A549 (cell line): Measurements from ENCODE around the gene FLG.
"Not testable (repeated sequence)": the region's sequence is repeated elsewhere in the genome, so short reads cannot be mapped to it uniquely, and the experiment has no call there.

Experiments used
- CBX8 ChIP-seq: fragments of 200-600 bp; sonication (generic); IDR thresholded peaks from 2 replicates; pipeline ENCODE4 v1.6.1; 2016
- EP300 ChIP-seq, 2 experiments: fragments of >200 bp; sonication (Bioruptor Twin); formaldehyde crosslinking; IDR thresholded peaks; 2 replicates in 1 of 2; 3 replicates in 1 of 2; pipeline ENCODE4 v1.6.1; 2016 to 2017
- MAFK ChIP-seq: fragments of 450-650 bp; IDR thresholded peaks from 2 replicates; pipeline ENCODE4 v1.6.1; 2014; ENCODE audit not compliant: partially characterized antibody
- MAZ ChIP-seq: fragments of 150-350 bp; IDR thresholded peaks from 2 replicates; pipeline ENCODE4 v1.6.1; 2014; ENCODE audit warnings: antibody characterized with exemption, low read depth, low read length, borderline replicate concordance
- POLR2A ChIP-seq: IDR thresholded peaks from 2 replicates; pipeline ENCODE4 v1.6.1; 2012; ENCODE audit warnings: mild to moderate bottlenecking, low read length
- RAD21 ChIP-seq, 2 experiments: fragments of >200 bp in 1 of 2; sonication (Bioruptor Twin) in 1 of 2; formaldehyde crosslinking in 1 of 2; IDR thresholded peaks in 1 of 2; conservative IDR thresholded peaks in 1 of 2; 2 replicates in 1 of 2; 3 replicates in 1 of 2; pipeline ENCODE4 v1.6.1; 2012 to 2018; ENCODE audit warnings: inconsistent platforms in 1 of 2
- ZNF302 ChIP-seq: fragments of 250-450 bp; sonication (Bioruptor Pico); IDR thresholded peaks from 2 replicates; pipeline ENCODE4 v1.9.0; 2021; ENCODE audit warnings: inconsistent platforms, mild to moderate bottlenecking, moderate library complexity
- TF ChIP-seq, protein P1 (sequence below): fragments of >200 bp; sonication (Bioruptor Twin); formaldehyde crosslinking; IDR thresholded peaks from 3 replicates; pipeline ENCODE4 v1.5.1; 2016
- TF ChIP-seq, protein P2 (sequence below): fragments of 200-600 bp; sonication (generic); IDR thresholded peaks from 2 replicates; pipeline ENCODE4 v1.6.1; 2016; ENCODE audit warnings: antibody characterized with exemption, mild to moderate bottlenecking, moderate library complexity

DNA sequence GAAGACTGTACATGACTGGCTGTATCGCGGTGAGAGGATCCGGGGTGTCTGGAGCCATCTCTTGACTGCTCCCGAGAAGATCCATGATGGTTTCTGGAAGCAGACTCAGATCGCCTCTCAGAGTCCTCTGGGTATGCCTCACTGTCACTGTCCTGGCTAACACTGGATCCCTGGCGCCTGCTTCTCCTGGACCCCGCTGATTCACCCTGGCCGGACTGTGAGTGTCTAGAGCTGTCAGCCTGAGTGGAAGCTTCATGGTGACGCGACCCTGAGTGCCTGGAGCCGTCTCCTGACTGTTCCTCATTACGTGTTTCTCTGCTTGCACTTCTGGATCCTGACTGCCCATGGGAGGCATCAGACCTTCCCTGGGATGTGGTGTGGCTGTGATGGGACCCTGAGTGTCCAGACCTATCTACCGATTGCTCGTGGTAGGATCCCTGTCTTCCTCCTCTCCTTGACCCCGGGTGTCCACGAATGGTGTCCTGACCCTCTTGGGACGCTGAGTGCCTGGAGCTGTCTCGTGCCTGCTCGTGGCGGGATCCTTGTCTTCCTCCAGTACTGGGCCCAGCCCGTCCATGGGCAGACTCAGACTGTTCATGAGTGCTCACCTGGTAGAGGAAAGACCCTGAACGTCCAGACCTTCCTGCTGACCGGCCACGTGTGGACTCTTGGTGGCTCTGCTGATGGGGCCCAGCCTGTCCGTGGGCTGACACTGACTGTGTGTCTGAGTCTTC, 21.7 kb downstream of the FLG start:
- not testable (repeated sequence) for TF ChIP-seq EP300 (IDR thresholded peaks at IDR 0.05); MAFK; ZNF302 (CRISPR knock-in tag); POLR2A; RAD21 (conservative IDR thresholded peaks at IDR 0.05 in 1 of 2, IDR thresholded peaks at IDR 0.05 in 1 of 2); MAZ; CBX8
- TF ChIP-seq, protein P1, sequence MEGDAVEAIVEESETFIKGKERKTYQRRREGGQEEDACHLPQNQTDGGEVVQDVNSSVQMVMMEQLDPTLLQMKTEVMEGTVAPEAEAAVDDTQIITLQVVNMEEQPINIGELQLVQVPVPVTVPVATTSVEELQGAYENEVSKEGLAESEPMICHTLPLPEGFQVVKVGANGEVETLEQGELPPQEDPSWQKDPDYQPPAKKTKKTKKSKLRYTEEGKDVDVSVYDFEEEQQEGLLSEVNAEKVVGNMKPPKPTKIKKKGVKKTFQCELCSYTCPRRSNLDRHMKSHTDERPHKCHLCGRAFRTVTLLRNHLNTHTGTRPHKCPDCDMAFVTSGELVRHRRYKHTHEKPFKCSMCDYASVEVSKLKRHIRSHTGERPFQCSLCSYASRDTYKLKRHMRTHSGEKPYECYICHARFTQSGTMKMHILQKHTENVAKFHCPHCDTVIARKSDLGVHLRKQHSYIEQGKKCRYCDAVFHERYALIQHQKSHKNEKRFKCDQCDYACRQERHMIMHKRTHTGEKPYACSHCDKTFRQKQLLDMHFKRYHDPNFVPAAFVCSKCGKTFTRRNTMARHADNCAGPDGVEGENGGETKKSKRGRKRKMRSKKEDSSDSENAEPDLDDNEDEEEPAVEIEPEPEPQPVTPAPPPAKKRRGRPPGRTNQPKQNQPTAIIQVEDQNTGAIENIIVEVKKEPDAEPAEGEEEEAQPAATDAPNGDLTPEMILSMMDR: not testable (repeated sequence)
- TF ChIP-seq, protein P2, sequence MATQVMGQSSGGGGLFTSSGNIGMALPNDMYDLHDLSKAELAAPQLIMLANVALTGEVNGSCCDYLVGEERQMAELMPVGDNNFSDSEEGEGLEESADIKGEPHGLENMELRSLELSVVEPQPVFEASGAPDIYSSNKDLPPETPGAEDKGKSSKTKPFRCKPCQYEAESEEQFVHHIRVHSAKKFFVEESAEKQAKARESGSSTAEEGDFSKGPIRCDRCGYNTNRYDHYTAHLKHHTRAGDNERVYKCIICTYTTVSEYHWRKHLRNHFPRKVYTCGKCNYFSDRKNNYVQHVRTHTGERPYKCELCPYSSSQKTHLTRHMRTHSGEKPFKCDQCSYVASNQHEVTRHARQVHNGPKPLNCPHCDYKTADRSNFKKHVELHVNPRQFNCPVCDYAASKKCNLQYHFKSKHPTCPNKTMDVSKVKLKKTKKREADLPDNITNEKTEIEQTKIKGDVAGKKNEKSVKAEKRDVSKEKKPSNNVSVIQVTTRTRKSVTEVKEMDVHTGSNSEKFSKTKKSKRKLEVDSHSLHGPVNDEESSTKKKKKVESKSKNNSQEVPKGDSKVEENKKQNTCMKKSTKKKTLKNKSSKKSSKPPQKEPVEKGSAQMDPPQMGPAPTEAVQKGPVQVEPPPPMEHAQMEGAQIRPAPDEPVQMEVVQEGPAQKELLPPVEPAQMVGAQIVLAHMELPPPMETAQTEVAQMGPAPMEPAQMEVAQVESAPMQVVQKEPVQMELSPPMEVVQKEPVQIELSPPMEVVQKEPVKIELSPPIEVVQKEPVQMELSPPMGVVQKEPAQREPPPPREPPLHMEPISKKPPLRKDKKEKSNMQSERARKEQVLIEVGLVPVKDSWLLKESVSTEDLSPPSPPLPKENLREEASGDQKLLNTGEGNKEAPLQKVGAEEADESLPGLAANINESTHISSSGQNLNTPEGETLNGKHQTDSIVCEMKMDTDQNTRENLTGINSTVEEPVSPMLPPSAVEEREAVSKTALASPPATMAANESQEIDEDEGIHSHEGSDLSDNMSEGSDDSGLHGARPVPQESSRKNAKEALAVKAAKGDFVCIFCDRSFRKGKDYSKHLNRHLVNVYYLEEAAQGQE: not testable (repeated sequence)
